Mammary epithelial cell (primary cell): ENCODE data around the gene PTPRT.

Experiments
- CTCF ChIP-seq, 2 donors: IDR thresholded peaks in 1 of 2; conservative IDR thresholded peaks in 1 of 2; 2 replicates each; pipeline ENCODE4 v1.5.1; 2011 to 2012; ENCODE audit warnings: inconsistent platforms in 2 of 2, low read length in 2 of 2, mild to moderate bottlenecking in 2 of 2, control low read depth in 1 of 2, low read depth in 1 of 2; ENCODE audit not compliant: insufficient read depth in 1 of 2; ENCODE audit errors: extremely low read depth in 1 of 2
- EZH2 ChIP-seq: IDR thresholded peaks from 2 replicates; pipeline ENCODE4 v1.6.1; 2012; ENCODE audit warnings: low read length, inconsistent platforms, borderline replicate concordance

- TF ChIP-seq CTCF (conservative IDR thresholded peaks at IDR 0.05 in 1 of 2, IDR thresholded peaks at IDR 0.05 in 1 of 2; ENCODE audit: extremely low read depth in 1 of 2, insufficient read depth in 1 of 2, low read depth in 1 of 2, low read length in 2 of 2) (no peak), EZH2 (no peak)
These were observed 174.1 kb downstream of the PTPRT start for GRCh38 chr20:43015566-43015965.
